Erythroblast (primary cell): ENCODE data around the gene PTPN2.

ENCODE experiments used
- GATA1 ChIP-seq: IDR thresholded peaks from 2 replicates; pipeline ENCODE4 v1.6.1; 2011; ENCODE audit warnings: low read depth, mild to moderate bottlenecking, control low read depth, low read length, moderate library complexity
- POLR2A ChIP-seq: IDR thresholded peaks from 2 replicates; pipeline ENCODE4 v1.6.1; 2011; ENCODE audit warnings: mild to moderate bottlenecking, low read length

DNA sequence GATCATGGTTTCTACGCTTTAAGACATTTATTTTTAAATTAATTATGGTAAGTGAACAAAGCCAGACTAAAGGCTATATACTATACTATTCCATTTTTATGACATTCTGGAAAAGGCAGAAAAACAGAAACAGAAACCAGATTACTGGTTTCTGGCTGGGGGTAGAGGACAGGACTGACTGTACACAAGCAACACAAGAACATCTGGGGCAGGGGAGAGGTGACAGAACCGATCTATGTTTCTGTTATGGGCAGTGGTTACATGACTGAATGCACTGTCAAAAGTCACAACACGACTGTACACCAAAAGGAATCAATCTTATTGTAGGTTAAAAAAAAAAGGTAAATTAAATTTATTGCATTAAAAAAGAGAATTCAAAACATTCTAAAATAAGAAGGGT is 64.7 kb downstream of the PTPN2 start:
- TF ChIP-seq POLR2A (no peak), GATA1 (no peak)
